Vein endothelial cell (primary cell): ENCODE results near the gene FAM13A. TPM values are rescaled to one million over a fixed set of nuclear protein-coding genes. Genes with fewer than 3 reads are reported as not detected.

ENCODE experiments used
- small RNA-seq: library from RNA; depleted of rRNA; stranded (forward); fragments of <200 nt; gene quantifications from one replicate; pipeline ENCODE3, GENCODE V24; 2012
- total RNA-seq: library from RNA; depleted of rRNA; stranded (reverse); fragments of >200 nt; gene quantifications from 2 replicates; pipeline ENCODE4 v1.2.3, GENCODE V29; 2012

Gene FAM13A
- 3.6 and 3.7 TPM in 2 replicates for total RNA-seq

DNA sequence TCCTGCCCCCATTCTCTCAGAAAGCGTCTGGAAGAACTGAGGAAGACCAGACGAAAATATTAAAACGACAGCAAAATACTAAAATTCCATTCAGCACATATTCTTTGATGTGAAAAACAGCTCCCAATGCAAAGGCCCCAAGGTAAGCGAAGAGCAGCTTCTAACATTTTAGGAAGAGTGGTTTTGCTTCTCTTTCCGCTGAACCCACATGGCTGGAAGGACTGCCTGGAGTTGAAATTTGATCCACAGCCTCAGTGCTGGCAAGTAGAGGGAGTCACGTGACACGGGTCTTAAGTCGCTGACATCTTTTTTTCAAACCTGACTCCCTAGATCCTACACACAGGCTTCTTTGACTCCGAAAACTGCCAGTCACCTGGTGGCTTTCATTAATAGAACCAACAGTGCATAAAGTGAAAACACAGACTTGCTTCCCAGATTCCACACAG is at the start of gene FAM13A:
TSS of gene FAM13A (minus strand) at position 233 of the 446 bp plus-strand sequence. CDS start at position 12, 221 bp downstream.

GRCh38 chr4:88697588-88698329 is 359.2 kb downstream of the FAM13A start, which contains the start of gene NAP1L5:
Gene NAP1L5, minus strand, starts transcription at chr4:88697829. Its CDS starts 75 bp downstream, at chr4:88697754.

Small RNA genes lying within 50 kb of the gene (small RNA-seq; reads per million reads assigned to genes)
- gene RF02115 (not detected), gene RNU6-33P (0.56 reads per million, percentile 35 among the genes with 10 or more reads in this experiment)

Other genes starting within 250 kb of the FAM13A start
- gene TIGD2, start 54.3 kb upstream of the FAM13A start, total RNA-seq: 3.3 and 4.1 TPM in 2 replicates